22Rv1 (cell line): Measurements from ENCODE around the gene PTPRC.

Source experiments
- CTCF ChIP-seq: fragments of 450-650 bp; IDR thresholded peaks from 2 replicates; pipeline ENCODE4 v1.5.1; 2017; ENCODE audit warnings: mild to moderate bottlenecking
- ZFX ChIP-seq: fragments of 450-650 bp; IDR thresholded peaks from 2 replicates; pipeline ENCODE4 v1.6.1; 2017; ENCODE audit warnings: antibody characterized with exemption, borderline replicate concordance

GRCh38 chr1:198637157-198637556 lies 1.7 kb upstream of the PTPRC start:
- TF ChIP-seq CTCF (no peak), ZFX (no peak)
